ENCODE results near the gene NSG2. TPM values are rescaled to one million over a fixed set of nuclear protein-coding genes. Genes with fewer than 3 reads are reported as not detected.

The NSG2 gene
- total RNA-seq, 4 donors from 2014 or later: 1.4 to 4.0 TPM; not detected in 2

DNA sequence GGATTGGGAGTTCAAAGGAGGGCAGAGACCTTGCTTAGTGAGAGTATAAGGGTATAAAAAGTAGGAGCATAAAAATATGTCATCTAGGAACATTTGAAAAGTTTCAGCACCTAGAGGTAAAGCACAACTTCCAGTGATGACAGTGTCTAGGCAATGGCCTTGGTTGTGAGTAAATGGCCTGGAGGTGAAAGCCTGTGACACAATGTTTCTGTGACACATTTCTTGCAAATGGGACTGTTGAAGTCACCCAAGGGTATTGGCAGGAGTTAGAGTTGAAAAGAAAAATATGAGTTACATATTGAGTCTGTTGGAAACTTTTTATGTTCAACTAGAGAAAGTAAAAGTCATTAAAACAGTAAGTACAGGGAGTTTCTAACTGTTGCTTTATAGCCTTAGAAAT, 41.7 kb upstream of the NSG2 start:
- intact Hi-C loops (cut with DNase I; ENCODE audit: low total_unique reads) (no loop called here), in situ Hi-C loops (cut with MboI; ENCODE audit: low pct_ligation_motif_present in 1 of 4, low pct_unique_long_range_greater_than_20kb in 1 of 4, low sequenced_read_pairs in 3 of 4) (no loop called here)
- TF ChIP-seq POLR2A (IDR thresholded peaks at IDR 0.05) (no peak), POLR2AphosphoS5 (IDR thresholded peaks at IDR 0.05) (no peak), EP300 (IDR thresholded peaks at IDR 0.05; ENCODE audit: low read depth) (no peak)
- TF ChIP-seq, protein P1, sequence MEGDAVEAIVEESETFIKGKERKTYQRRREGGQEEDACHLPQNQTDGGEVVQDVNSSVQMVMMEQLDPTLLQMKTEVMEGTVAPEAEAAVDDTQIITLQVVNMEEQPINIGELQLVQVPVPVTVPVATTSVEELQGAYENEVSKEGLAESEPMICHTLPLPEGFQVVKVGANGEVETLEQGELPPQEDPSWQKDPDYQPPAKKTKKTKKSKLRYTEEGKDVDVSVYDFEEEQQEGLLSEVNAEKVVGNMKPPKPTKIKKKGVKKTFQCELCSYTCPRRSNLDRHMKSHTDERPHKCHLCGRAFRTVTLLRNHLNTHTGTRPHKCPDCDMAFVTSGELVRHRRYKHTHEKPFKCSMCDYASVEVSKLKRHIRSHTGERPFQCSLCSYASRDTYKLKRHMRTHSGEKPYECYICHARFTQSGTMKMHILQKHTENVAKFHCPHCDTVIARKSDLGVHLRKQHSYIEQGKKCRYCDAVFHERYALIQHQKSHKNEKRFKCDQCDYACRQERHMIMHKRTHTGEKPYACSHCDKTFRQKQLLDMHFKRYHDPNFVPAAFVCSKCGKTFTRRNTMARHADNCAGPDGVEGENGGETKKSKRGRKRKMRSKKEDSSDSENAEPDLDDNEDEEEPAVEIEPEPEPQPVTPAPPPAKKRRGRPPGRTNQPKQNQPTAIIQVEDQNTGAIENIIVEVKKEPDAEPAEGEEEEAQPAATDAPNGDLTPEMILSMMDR (IDR thresholded peaks at IDR 0.05): no peak

DNA sequence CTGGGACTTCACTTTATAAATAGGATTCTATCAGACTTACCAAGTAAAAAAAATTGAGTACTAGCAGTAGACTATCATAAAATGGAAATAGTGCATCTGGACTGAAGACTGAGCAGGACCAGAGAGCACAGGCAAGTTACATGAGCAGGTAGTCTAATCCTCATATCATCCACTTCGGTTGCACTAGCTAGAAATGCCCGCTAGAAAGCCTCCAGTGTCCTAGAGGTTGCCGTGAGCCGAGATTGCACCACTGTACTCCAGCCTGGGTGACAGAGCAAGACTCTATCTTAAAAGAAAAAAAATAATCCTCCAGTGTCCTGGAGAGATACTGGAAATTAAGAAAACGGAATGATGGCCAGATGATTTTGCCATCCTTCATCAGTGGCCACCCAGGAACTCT, 36.6 kb upstream of the NSG2 start:
- no peaks in the 10 kb centered on the region for H3K4me1 ChIP-seq
- intact Hi-C loops (cut with DNase I; ENCODE audit: low total_unique reads) (no loop called here), in situ Hi-C loops (cut with MboI; ENCODE audit: low pct_ligation_motif_present in 1 of 4, low pct_unique_long_range_greater_than_20kb in 1 of 4, low sequenced_read_pairs in 3 of 4) (no loop called here)
- no peaks in the 10 kb centered on the region for H3K27me3 ChIP-seq
- H3K4me3 ChIP-seq: no peak overlapping the region
- no peak overlapping the region for H3K27ac ChIP-seq
- DNase-seq: no peak
- TF ChIP-seq, protein P1 (IDR thresholded peaks at IDR 0.05): no peak
- TF ChIP-seq POLR2AphosphoS5 (IDR thresholded peaks at IDR 0.05): no peak
- TF ChIP-seq EP300 (IDR thresholded peaks at IDR 0.05; ENCODE audit: low read depth): no peak
- no peak for TF ChIP-seq POLR2A (IDR thresholded peaks at IDR 0.05)
- WGBS, 2 donors (ENCODE audit: low coverage in 1 of 2): 89 to 96% methylated on average over 4 to 5 of the region's 5 CpGs
- H3K9me3 ChIP-seq: no peaks in the 10 kb centered on the region
- no peaks in the 10 kb centered on the region for H3K36me3 ChIP-seq

More for the DNA sequence above, 41.7 kb upstream of the NSG2 start:
- no peak for DNase-seq
- no peaks in the 10 kb centered on the region for H3K4me1 ChIP-seq
- no peak overlapping the region for H3K27ac ChIP-seq
- peaks cover 4% of the 10 kb centered on the region for H3K27me3 ChIP-seq
- no peaks in the 10 kb centered on the region for H3K36me3 ChIP-seq
- H3K4me3 ChIP-seq: no peak overlapping the region
- H3K9me3 ChIP-seq: no peaks in the 10 kb centered on the region

DNA sequence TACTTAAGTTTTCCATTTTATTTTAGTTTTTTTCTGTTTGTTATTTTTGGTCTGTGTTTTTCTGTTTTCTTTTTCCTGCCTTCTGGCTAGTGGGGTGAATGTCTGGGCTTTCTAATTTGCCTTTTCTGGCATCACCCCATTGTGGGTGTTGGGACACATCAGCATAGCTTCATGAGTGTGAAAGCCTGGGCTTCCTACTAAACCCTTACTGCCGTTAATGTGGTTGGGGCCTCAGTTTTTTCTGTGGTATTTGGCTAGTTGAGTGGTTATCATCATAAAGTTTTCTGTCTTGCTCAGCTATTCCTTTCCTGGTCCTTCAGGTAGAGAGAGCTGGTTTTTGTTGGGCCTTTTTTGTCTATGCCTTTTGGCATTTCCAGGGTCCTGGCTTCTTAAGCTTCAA, 35.1 kb upstream of the NSG2 start:
- in situ Hi-C loops (cut with MboI; ENCODE audit: low pct_ligation_motif_present in 1 of 4, low pct_unique_long_range_greater_than_20kb in 1 of 4, low sequenced_read_pairs in 3 of 4): no loop called here

DNA sequence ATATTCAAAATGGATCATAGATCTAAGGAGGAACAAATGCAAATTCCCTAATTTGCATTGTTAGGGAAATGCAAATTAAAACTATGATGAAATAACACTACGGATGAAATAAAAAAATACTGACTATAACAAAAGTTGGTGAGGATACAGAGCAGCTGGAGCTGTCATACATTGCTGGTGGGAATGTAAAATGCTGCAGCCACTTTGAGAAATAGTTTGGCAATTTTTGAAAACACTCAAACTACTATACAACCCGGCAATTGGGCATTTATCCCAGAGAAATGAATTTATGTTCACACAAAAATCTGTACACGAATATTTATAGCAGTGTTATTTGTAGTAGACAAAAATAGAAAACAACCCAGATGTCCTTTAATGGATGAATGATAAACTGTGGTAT, 34.1 kb upstream of the NSG2 start:
- Histone ChIP-seq H3K27me3 (no peaks in the 10 kb centered on the region), H3K4me1 (no peaks in the 10 kb centered on the region), H3K4me3 (no peak overlapping the region), H3K36me3 (no peaks in the 10 kb centered on the region), H3K9me3 (no peaks in the 10 kb centered on the region), H3K27ac (no peak overlapping the region)
- in situ Hi-C loops (cut with MboI; ENCODE audit: low pct_ligation_motif_present in 1 of 4, low pct_unique_long_range_greater_than_20kb in 1 of 4, low sequenced_read_pairs in 3 of 4) (no loop called here), intact Hi-C loops (cut with DNase I; ENCODE audit: low total_unique reads) (no loop called here)
- TF ChIP-seq, protein P1 (IDR thresholded peaks at IDR 0.05): no peak
- TF ChIP-seq EP300 (IDR thresholded peaks at IDR 0.05; ENCODE audit: low read depth): no peak
- 46 to 64% methylated on average over 3 of the region's 3 CpGs for WGBS, 2 donors (ENCODE audit: low coverage in 1 of 2)
- no peak for DNase-seq

More for the DNA sequence above, 35.1 kb upstream of the NSG2 start:
- no peaks in the 10 kb centered on the region for H3K4me1 ChIP-seq
- no peaks in the 10 kb centered on the region for H3K36me3 ChIP-seq
- TF ChIP-seq EP300 (IDR thresholded peaks at IDR 0.05; ENCODE audit: low read depth) (no peak), POLR2A (IDR thresholded peaks at IDR 0.05) (no peak), POLR2AphosphoS5 (IDR thresholded peaks at IDR 0.05) (no peak)
- TF ChIP-seq, protein P1 (IDR thresholded peaks at IDR 0.05): no peak
- WGBS, 2 donors (ENCODE audit: low coverage in 1 of 2): 46 to 67% methylated on average over 1 of the region's 1 CpG
- no peak overlapping the region for H3K4me3 ChIP-seq
- intact Hi-C loops (cut with DNase I; ENCODE audit: low total_unique reads): no loop called here
- H3K27ac ChIP-seq: no peak overlapping the region
- DNase-seq: no peak
- no peaks in the 10 kb centered on the region for H3K9me3 ChIP-seq
- no peaks in the 10 kb centered on the region for H3K27me3 ChIP-seq

All from transverse colon (tissue), 4 donors.